Peyer's patch (tissue), 4 donors: ENCODE data around the gene RAD51B. TPM values are rescaled to one million over a fixed set of nuclear protein-coding genes. Genes with fewer than 3 reads are reported as not detected.

ENCODE experiments used
- DNase-seq, 3 donors: peaks; one replicate each; pipeline ENCODE4 v3.0.0-alpha.2; 2017 to 2019
- H3K27ac ChIP-seq, 4 donors: fragments of 200-600 bp; sonication (generic); one replicate each; pipeline ENCODE4 v1.5.1; 2016 to 2019
- H3K27me3 ChIP-seq, 2 donors: fragments of 200-600 bp; sonication (generic); one replicate each; pipeline ENCODE4 v1.5.1; 2019
- H3K36me3 ChIP-seq, 3 donors: fragments of 200-600 bp; sonication (generic); one replicate each; pipeline ENCODE4 v1.5.1; 2016 to 2019
- H3K4me1 ChIP-seq, 4 donors: fragments of 200-600 bp; sonication (generic); one replicate each; pipeline ENCODE4 v1.5.1; 2016 to 2019
- H3K4me3 ChIP-seq, 4 donors: fragments of 200-600 bp; sonication (generic); 1 replicate in 3 of 4; 2 replicates in 1 of 4; pipeline ENCODE4 v1.5.1; 2016 to 2019; ENCODE audit warnings: mild to moderate bottlenecking in 1 of 4
- H3K9me3 ChIP-seq, 4 donors: fragments of 200-600 bp; sonication (generic); one replicate each; pipeline ENCODE4 v1.5.1; 2016 to 2019; ENCODE audit warnings: mild to moderate bottlenecking in 1 of 4
- POLR2A ChIP-seq, 2 donors: fragments of 450-650 bp; IDR thresholded peaks; one replicate each; pipeline ENCODE4 v1.5.1; 2017; ENCODE audit warnings: antibody characterized with exemption in 2 of 2, mild to moderate bottlenecking in 2 of 2, moderate library complexity in 2 of 2
- total RNA-seq, 4 donors: library from RNA; depleted of rRNA; stranded (reverse); fragments of >200 nt; gene quantifications; one replicate each; pipeline ENCODE4 v1.1.0, GENCODE V29; 2016
- TF ChIP-seq, protein P1 (sequence below), 6 experiments: fragments of 450-650 bp in 4 of 6; fragments of 200-600 bp in 2 of 6; sonication (generic) in 1 of 6; IDR thresholded peaks; one replicate each; pipeline ENCODE4 v1.5.1; 2017 to 2019; ENCODE audit warnings: antibody characterized with exemption in 6 of 6, mild to moderate bottlenecking in 3 of 6, moderate library complexity in 1 of 6

Gene RAD51B
- total RNA-seq, 4 donors from 2014 or later, result 12.6 to 103 (median 33.1) TPM

DNA sequence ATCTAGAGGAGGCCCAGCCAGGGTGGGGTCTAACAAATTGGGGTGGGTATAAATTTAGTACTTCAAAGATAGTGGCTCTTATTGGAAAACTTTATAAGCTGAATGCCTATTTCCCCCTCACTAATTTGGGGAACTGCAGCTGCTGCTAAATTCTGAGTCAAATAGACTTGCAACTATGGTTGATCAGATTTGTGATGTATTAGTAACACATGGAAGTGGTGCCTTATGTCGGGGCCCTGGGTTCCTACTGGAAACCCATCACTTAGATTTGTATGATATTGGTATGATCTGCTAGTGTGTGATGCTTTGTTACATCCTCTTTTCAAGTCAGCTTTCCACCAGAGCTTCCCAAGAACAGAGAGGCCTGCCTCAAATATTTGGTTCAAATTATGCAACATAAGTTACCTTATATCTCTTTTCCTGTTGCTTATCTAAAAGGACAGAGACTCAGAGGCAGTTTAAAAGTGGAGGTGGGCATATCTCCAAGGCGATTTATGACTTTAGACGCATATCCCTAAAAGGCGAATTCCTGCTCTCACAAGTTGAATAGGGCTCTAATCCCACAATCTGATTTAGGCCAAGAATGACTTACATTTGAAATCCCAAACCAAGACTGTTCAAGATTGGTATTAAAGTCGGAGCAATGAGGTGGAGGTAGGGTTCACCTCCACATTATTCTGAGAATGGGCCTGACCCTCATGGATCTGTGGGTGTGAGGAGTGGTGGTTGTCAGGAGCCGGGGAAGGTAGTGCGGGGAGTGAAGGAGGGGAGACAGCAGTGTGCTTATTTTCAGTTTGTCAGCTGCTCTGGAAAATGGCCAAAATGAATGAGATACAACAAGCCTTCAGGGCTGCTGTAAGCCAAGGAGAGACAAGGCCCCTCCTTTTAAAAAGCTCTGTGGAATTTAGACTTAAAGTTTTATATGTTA lies 425.8 kb downstream of the RAD51B start:
- no peak for DNase-seq

DNA sequence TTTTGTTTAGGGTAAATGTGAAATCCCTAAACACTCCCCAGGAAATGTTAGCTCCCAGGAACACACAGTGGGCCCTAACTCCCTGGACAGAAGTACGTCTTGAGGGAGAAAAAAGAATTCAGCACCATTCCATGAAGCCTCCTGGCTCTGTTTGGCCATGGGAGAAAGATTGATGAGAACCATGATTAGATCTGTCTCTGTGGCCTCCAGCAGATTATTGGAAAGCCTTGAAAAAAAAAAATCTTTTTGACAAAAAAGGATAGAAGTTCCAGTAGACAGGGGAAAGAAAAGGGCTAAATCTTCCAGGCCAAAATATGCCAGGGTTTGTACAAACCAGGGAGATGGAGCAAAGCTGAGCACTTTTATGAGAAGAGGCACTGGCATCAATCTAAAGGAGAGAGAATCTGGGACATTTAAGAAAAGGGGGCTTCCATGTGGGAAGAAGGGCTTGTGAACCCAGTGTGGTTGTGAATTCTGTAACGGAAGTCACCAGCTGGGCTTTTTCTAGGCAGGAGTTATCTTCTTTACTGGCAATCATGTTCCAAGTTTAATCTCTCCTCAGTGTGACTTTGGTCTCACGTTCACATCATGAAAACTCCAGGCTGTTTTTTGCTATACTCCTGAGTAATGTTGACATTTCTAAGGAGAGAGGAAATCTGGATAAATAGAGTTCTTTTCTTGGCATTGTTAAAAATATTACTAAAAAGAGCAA lies 426.7 kb downstream of the RAD51B start:
- no peak overlapping the region for H3K4me3 ChIP-seq
- no peak for DNase-seq
- no peaks in the 10 kb centered on the region for H3K27me3 ChIP-seq
- H3K36me3 ChIP-seq, result no peaks in the 10 kb centered on the region
- H3K9me3 ChIP-seq, result no peaks in the 10 kb centered on the region
- H3K4me1 ChIP-seq, result peaks cover 0 to 86% (median 6%) of the 10 kb centered on the region in 4 donors
- TF ChIP-seq, protein P1, sequence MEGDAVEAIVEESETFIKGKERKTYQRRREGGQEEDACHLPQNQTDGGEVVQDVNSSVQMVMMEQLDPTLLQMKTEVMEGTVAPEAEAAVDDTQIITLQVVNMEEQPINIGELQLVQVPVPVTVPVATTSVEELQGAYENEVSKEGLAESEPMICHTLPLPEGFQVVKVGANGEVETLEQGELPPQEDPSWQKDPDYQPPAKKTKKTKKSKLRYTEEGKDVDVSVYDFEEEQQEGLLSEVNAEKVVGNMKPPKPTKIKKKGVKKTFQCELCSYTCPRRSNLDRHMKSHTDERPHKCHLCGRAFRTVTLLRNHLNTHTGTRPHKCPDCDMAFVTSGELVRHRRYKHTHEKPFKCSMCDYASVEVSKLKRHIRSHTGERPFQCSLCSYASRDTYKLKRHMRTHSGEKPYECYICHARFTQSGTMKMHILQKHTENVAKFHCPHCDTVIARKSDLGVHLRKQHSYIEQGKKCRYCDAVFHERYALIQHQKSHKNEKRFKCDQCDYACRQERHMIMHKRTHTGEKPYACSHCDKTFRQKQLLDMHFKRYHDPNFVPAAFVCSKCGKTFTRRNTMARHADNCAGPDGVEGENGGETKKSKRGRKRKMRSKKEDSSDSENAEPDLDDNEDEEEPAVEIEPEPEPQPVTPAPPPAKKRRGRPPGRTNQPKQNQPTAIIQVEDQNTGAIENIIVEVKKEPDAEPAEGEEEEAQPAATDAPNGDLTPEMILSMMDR (IDR thresholded peaks at IDR 0.05), result no peak
- peak overlapping the region; percentile 25 to 84 (median 66) for H3K27ac ChIP-seq

More for the DNA sequence above, 425.8 kb downstream of the RAD51B start:
- peaks cover 0 to 86% (median 6%) of the 10 kb centered on the region in 4 donors for H3K4me1 ChIP-seq
- H3K27ac ChIP-seq, result peak overlapping the region; percentile 25 to 84 (median 66)
- no peaks in the 10 kb centered on the region for H3K36me3 ChIP-seq
- no peaks in the 10 kb centered on the region for H3K9me3 ChIP-seq
- H3K4me3 ChIP-seq, result no peak overlapping the region
- H3K27me3 ChIP-seq, result no peaks in the 10 kb centered on the region
- TF ChIP-seq, protein P1 (IDR thresholded peaks at IDR 0.05), result no peak
- TF ChIP-seq POLR2A (IDR thresholded peaks at IDR 0.05), result no peak

DNA sequence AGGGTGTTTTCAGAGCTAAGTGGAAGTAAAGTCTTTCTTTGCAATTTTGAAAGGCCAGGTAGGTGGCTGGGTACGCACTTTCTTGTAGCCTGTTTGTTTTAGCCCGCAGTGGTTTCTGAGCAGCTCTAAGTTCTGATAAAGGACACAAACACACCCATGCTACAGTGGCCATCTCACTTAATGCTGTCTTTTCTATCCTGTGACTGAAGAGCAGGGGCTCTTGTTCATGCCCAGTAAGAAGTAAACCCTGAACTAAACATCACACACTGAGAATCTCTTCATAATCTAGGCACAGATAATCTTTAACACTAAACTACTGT lies 427.2 kb downstream of the RAD51B start:
- Histone ChIP-seq H3K27ac (peak overlapping the region; percentile 25 to 84 (median 66)), H3K4me3 (no peak overlapping the region), H3K36me3 (no peaks in the 10 kb centered on the region), H3K9me3 (no peaks in the 10 kb centered on the region), H3K27me3 (no peaks in the 10 kb centered on the region), H3K4me1 (peaks cover 0 to 81% (median 6%) of the 10 kb centered on the region in 4 donors)
- DNase-seq, result no peak
- TF ChIP-seq, protein P1 (IDR thresholded peaks at IDR 0.05), result no peak
- no peak for TF ChIP-seq POLR2A (IDR thresholded peaks at IDR 0.05)

DNA sequence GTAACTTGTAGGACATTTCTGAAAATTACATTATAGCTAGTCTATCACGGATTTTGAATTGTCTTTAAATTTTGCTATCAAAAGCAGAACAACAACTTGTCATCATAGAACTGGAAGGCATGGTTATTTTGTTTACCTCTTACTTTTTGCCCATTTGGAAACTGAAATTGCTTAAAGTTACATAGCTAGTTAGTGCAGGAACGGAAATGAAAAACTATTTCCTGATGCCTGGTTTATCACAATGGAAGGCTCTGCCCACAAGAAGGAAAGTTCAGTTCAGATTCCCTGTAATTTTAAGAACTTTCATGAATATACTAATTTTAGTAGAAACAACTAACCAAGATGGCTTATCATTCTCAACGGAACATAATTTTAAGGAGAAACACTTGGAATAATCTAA lies 427.7 kb downstream of the RAD51B start:
- no peak for TF ChIP-seq POLR2A (IDR thresholded peaks at IDR 0.05)
- TF ChIP-seq, protein P1 (IDR thresholded peaks at IDR 0.05), result no peak
- Histone ChIP-seq H3K4me3 (no peak overlapping the region), H3K27me3 (no peaks in the 10 kb centered on the region), H3K36me3 (no peaks in the 10 kb centered on the region), H3K4me1 (peaks cover 0 to 76% (median 6%) of the 10 kb centered on the region in 4 donors), H3K27ac (peak overlapping the region in 3 of 4 donors; percentile 56 to 84 (median 76)), H3K9me3 (no peaks in the 10 kb centered on the region)
- no peak for DNase-seq

DNA sequence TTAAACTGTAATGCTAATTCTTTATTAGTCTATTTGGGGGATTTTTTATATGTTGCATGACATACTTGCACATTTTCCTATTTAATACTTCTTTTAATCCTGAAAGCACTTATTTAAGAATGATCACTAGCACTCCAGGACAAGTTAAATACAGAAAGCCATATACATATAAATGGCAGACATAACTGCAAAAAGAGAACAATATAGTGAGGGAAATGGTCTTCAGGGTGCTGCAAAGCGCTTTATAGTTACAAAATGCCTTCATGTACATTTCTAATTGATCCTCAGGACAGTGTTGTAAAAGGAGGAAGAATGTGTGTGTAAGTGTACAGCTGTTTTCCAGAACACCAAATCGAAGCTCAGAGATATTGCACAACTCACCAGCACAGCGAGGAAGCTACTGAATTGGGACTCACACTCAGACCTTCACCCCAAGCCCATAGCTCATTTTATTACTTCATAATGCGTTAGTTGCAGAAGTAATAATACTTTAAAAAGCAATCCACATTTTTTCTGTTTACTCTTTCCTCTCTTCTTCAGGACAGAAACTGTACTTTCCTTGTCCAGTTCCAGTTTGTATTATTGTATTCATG lies 428.2 kb downstream of the RAD51B start:
- no peaks in the 10 kb centered on the region for H3K27me3 ChIP-seq
- H3K27ac ChIP-seq, result peak overlapping the region; percentile 1 to 84 (median 42)
- H3K9me3 ChIP-seq, result no peaks in the 10 kb centered on the region
- no peaks in the 10 kb centered on the region for H3K36me3 ChIP-seq
- TF ChIP-seq, protein P1 (IDR thresholded peaks at IDR 0.05), result no peak
- TF ChIP-seq POLR2A (IDR thresholded peaks at IDR 0.05), result no peak
- peaks cover 0 to 71% (median 6%) of the 10 kb centered on the region in 4 donors for H3K4me1 ChIP-seq
- H3K4me3 ChIP-seq, result no peak overlapping the region
- DNase-seq, result peak in 1 of 3 donors; percentile 60
